GM21526 (cell line): ENCODE measurements around the gene TCF4.
A peak's percentile ranks its signal among the peaks of the same experiment; 100 is the strongest.

Experiments
- ATAC-seq: cut with Tn5 transposase; IDR thresholded peaks from one replicate; pipeline ENCODE4 v1.9.1; 2021; ENCODE audit warnings: moderate library complexity; ENCODE audit not compliant: unreplicated experiment, low FRiP score

The TCF4 gene

DNA sequence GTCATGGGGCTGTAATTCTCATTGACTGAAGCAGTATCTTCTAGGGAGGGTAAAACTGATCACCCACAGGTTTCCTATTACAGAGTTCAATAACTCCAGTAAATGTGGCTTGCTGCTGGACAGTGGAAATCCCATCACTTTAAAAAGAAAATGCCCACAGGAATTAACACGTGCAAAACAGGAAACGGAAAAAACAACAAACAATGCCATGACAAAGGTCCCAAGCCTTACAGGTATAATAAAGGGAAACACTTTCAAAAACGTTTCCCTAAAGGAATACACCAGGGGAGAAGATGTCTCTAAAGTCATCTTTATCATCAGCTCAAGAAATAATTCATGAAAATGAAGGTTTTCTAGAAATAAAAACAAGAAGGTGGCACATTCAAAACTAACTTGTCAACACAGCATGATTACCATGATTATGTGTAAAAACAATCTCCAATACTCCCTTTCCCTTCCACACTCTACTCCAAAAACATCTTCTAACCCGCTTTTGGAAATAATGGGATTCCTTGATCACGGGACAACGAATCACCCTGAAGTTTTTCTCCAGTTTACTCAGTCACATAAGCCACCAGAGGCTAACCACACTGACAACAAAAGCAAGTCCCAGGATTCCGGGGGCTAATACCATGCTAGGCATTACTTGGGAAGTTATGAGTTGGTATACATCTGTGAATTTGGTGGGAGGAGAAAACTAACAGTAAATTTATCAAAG, 167.9 kb downstream of the TCF4 start:
- no peak for ATAC-seq

DNA sequence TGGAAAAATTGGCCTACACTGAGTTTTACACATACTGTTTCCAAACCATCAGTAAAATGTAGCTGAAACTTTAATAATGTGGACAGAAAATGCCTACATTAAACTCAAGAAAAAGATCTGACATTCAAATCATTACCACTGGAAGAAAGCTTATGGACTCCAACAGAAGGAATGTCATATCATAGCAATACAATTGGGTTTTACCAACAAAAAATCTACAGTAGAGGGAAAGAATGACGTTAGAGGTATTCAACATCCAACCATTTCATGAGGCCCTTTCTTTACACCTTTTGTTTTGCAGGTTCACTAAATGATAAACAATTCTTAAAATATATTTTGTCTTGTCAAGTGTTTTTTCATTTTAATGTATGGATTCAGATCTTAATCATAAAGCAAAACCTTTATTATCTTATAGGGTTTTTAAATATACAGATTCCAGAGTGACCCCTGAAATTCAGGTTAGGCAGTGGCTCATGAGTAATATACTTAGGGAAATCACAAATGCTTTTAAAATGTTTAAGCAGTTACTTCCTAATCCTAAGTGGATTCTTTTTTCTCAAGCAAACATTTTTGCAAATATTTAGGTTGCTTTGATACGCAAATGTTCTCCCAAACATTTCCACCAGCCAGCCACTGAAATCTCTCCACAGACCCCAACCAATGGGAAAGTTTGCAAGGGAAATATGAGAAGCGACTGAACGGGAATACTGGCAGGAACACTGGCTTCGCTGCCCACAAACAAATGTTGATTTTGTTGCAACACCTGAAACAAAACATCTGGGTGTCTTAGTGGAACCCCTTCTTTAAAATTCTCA, 168.7 kb downstream of the TCF4 start:
- ATAC-seq: no peak

DNA sequence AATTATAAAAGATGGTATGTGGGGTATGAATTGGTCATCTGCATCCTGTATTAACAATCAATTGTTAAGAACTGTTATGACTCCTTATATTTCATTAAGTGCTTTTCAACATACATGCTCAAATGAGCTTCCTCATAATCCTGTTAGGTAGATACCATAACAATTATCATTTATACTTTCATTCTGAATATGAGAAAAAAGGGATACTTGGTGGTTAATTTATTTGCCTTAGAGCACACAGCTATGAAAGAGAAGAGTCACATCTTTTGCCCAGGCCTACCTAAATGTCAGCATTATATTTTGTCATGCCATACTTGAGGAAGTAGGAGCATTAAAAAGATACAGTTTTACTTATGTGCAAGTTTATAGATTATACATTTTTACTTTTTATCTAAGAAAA, 169.6 kb downstream of the TCF4 start:
- ATAC-seq: no peak

DNA sequence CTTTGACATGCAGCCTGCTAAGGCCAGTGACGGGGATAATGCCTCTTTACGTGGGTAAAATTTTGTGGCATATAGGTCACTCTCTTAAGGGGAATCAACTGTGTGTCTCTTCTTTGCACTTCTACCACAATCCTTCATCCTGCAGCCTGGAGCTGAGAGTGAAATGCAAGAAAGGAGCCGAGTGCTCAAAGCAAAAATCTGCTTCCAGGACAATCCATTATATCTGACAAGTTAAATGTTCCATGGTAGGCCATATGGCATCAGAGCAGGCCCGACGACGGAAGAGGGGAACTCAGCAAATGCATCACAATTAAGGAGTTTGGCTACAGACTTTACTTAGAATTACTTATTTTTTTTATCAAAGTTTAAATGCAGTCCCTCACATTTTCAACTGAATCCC, 171.2 kb downstream of the TCF4 start:
- ATAC-seq: no peak

DNA sequence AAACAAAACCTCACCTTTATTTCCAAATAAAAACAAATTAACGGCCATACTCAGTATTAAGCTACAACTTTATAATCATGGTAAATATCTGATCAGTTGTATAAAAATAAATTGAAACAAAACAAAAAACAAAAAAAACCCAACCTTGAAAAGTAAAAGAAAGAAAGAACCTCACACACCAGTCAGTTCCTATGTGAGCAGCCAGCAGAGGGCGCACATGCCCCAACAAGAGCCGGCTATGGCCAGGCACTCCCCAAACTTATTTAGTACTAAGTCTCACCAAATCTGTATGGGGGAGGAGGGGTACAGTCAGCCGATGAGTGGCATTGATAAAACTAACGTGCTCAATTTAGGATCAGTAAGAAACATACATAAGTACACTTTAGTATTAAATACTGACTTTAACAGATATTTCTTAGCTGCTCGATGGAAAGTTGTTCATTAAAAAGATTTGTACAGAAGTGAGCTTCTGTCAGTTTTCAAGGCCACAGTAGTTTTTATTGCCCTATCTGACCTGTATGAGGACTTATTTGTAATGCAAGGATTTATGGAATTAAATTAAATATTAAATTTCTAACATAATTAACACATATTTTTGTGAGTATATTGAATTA, 172.6 kb downstream of the TCF4 start:
- peak; percentile 93 for ATAC-seq

DNA sequence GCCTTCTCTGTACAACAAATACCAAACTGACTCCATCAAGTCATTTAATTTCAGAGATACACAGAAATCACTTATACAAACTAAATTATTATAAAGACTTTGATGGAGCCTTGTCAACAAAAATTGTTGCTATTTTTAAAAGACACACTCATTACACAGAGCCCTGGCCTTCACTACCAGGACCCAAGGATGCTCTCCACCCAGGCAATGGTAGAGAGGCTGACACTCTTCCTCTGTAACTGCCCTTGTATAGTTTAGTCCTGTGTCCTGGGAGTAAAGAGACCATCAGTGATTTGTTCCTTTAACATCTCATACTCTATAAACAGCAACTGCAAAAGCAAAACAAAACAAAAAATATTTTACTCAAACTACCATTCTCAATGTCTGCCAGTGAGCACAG, 173.5 kb downstream of the TCF4 start:
- ATAC-seq: no peak

DNA sequence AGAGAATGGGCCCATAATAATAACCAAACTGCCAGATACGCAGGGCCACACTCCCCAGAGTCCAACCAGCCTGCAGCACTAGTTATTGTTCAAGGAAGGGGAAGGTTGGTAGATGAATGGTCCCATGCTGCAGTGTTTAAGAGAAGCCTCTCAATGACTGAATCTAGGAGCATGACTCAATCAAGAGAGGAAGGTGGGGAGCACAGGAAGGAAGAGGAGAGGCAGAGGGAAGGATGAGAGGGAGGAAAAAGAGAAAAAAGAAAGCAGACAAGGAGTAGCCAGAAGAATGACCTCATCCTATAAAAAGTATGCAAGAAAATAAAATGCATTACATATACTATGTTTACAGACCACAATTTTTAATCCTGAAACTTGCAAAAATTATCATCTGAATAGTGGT, 174.5 kb downstream of the TCF4 start:
- no peak for ATAC-seq

DNA sequence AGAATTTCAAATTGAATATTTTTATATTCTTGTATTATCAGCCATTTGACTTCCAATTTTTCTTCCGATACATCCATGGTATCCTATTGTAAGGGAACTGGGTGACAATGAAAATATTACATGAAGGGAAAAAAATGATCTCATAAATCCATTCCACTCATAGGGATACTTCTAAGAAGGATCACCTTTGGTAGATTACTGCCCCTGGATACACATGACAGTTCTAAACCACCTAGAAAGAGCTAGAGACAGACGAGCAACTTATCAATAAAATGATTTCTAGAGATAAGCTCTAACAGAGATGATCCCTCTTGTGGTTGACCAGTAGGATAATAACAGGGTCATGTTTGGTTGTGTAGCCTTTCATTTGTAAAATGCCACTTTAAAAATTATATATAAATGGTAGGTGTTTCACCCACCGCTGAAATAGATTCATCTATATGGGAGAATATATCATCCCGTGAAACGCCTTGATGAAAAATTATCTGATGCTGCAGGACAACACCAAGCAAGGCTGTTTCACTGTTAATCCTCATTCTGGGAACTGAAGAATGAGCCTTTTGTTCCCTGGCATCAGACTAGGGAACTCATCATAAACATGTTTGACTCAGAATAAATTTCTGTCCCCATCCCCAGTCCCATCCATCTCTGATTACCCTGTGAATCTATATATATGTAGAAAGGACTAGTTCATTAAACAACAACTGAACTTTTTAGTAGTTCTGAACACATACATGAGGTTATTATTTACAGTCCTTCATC, 180.0 kb downstream of the TCF4 start:
- no peak for ATAC-seq

DNA sequence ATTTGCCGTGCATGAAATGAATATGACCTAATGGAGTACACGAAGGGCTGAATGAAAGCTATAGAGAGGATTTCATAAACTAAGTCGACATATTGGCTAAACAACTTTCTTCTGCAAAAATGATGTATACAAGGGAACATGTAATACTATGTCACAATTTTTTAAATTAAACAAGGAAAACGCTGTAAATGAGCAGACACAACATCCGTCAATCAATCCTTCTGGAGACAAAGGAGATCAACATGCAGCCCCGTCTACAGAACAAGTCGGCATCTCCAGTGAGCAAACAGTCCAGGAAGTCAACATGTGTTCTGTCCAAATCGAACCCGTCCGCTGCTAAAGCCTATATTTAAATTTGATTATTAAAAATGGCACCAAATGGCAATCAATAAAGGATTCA, 180.8 kb downstream of the TCF4 start:
- ATAC-seq: no peak

DNA sequence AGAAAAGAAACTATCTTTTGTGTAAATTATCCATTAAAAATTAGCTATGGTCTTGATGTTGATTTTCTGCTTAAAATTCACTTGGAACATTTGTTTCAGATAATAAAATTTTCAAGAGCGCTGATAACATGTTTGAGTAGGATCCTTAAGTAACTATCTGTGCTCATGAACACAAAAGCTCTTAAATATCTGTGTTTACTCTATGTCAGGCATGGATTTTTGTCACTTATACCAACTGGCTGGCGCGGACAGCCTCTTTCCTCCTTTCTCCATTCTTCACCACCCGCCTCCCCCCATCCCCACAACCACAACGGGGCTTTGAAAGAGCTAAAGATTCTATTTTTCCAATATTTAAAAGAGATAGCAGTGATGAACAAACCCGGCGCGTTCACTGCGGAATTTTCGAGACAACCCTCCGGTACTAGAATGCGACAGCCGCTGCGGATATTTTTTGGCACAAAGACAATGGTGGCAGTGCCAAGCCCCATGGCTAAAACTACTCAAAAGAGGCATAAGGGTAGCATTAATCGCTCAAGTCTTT, 181.5 kb downstream of the TCF4 start:
- ATAC-seq: no peak

DNA sequence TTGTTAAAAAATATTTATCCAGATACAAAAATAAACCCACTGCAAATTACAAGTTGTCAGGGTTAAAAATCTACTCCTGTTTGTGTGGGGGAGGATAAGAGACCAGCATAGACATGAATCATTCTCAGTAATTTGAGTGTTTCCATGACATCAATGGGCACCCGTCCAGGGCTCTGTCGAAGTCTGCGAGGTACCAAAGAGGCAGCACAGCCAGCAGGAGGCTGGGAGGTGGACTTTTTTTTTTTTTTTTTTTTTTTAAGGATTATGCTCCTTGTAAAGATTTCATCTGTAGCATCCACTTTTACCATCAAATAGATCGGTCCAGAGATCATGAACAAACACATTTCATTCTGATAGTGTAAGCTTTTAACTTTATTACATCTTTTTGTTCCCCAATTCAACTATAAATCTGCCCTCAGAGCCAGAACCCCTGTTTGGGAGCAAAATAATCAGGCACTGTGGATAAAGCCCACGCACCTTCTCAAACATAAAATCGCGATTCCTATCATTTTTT, 182.0 kb downstream of the TCF4 start:
- no peak for ATAC-seq

DNA sequence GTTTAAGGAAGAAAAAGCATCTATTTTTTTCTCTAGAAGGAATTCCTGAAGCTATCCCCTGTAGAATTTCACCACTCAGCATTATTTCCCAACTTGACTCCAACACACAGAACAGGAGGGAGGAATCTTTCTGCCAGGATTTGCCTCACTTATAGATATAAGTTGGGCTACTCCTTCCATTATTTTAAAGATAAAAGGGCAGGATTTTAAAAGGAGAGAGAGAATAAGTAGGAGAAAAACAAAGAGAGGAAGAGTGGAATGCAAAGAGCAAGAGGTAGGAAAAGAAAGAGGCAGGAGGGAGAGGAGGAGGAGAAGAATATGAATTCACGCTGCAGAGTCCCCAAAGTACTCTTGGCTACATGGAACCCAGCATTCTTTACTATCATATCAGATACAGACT, 182.5 kb downstream of the TCF4 start:
- ATAC-seq: no peak

DNA sequence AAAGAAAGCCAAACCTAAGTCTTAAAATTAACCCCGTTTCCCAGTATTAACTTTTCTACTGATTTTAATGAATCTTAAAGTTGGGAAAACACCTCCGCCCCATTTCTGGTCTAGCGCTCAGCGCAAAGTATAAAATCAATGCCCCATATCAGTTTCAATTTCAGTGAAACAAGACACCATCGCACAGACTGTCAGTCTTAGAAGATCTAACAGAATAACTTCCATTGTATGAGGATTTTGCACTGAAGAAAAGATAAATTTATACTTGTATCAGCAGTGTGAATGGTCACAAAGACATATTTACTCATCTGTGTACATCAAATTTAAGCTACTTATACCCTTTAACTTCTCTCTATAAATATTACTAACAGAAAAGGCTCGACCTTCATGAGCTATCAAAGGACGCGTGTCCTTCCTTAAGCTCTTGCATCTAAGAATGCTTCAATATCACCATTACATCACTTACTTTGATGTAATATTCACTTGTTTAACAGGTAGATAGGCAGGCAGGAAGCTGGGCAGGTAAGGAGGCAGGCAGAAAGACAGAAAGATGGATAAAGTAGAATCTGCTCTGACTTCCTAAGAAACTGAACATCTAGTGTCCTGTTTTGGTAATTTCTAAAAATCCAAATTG, 183.0 kb downstream of the TCF4 start:
- no peak for ATAC-seq

DNA sequence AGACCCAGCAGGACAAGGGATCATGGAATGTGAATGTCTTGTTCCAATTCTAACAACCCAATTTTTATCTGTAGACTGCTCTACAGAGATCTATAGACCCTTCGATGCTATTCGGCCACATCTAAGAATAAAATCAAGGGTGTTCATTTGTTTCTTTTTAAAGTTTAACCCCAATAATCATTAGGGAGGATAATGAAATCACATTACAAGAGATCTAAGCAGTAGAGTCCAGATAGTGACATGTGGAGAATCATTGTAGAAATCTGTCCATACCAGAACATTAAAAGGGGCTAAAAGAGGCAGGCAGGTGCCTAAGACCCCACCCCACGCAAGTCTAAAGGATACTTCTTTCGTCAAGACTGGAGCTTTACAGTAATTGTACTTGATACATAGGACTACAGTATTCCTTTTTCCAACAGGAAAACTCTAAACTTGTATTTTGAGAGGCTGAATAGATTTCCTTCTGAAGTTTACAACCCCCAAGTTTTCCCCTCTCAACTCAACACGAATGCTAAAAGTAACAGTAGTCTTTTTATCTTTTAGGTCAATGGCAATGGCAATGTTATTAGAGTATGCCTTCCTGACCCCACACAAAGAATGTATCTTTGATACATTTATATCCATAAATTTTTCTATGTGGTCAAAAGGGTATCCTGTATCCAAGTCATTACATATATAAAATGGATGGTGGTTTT, 183.7 kb downstream of the TCF4 start:
- no peak for ATAC-seq

DNA sequence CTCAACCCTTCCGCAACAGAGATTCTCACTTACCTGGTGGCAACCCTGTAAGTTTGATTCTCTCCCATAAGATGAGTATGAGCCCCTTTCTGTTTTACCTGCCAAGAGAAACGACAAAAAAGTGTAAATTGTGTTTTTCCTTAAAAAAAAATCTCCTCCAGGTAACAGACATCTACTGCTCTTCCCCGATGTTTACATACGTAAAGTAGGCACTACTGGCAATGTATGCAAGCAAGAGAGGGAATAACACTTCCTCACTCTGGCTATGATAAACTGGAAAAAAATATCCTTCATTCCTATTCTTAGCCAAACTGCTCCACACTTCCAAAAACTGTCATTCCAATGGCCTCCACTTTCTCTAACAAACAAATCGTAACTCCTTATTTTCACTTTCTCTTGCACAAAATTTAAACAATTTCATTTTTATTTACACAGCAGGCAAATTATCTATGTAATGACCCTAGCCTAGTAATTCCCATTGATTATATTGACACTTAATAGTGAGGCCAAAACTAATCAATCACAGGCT, 184.5 kb downstream of the TCF4 start:
- ATAC-seq: no peak

DNA sequence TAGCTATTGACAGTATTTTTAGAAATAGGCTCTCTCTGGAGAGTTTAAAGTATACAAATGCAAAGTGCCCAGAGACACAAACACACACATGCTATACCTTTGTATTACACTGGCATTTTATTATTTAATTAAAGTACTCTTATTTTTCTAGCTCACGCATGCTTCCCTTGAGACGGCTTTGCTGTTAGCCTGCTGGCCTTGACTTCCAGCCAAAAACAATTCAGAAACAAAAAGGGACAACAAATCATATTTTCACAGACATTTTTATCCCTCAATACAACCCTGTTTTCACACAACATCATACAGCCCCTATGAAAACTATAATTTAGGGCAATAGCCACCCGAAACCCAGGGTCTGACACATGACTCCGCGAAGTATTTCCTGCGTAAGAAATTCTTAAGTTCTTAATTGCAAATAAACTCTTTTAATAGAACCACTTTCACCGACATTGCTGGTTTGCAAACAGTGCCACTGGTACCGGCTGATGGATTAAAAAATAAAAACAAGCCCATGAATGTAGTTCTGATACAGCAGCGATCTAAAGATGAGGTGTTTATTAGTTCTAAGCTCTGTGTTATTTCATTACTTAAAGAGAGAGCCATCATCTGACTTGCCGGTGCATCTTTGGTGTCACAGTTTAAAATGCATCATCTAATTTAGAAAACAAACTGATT, 185.1 kb downstream of the TCF4 start:
- ATAC-seq: no peak

DNA sequence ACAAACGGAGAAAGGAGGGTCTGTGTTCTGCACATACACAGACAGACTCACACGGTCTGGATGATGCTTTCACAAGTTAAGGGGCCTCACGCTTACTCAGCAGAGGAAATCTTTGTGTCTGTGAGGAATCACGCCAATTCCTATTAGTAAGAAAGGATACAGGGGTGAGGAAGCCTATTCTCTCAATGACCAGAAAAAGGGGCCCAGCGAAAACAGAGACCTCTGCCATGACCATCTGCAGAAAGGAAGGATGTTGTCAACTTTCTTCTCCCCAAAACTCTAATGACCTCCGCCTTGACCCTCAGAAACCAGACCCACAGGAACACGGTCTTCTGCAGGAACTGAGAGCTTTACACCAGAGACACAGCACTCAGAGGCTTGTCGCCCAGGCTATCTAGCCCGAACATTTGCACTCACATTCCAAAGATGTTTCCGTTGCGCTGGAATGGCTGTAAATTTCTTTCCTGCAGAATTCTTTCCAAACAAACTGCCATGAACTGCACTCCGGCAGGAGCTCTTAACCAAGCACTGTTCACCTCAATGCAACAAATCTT, 186.3 kb downstream of the TCF4 start:
- ATAC-seq: no peak
